Activated CD8-positive, alpha-beta memory T cell treated with anti-CD3 and anti-CD28 coated beads, Interleukin-2, amount 50 U/mL, for 1 hour (primary cell): ENCODE measurements around the gene MRGPRF.

Experiments
- DNase-seq: peaks from one replicate; pipeline ENCODE4 v3.0.0-alpha.2; 2020; ENCODE audit errors: extremely low read depth

The MRGPRF gene

GRCh38 chr11:69050592-69051380 is 37.7 kb upstream of the MRGPRF start:
- DNase-seq = no peak

- no peak for DNase-seq
Measured at GRCh38 chr11:69049490-69049867, 36.4 kb upstream of the MRGPRF start.

- peak; percentile 77 for DNase-seq
Measured at GRCh38 chr11:69048694-69049489, 35.8 kb upstream of the MRGPRF start, which contains the start of gene TPCN2. TPCN2 (plus strand) TSS chr11:69048932; CDS start chr11:69048998, 66 bp downstream.

- no peak for DNase-seq
Measured at GRCh38 chr11:69048031-69048693, 35.1 kb upstream of the MRGPRF start.

- no peak for DNase-seq
Measured at GRCh38 chr11:69044111-69045013, 31.3 kb upstream of the MRGPRF start.

GRCh38 chr11:69041516-69041915 is 28.5 kb upstream of the MRGPRF start:
- DNase-seq = no peak

- DNase-seq = no peak
Measured at GRCh38 chr11:69040581-69041260, 27.7 kb upstream of the MRGPRF start.

GRCh38 chr11:69040051-69040450 is 27.0 kb upstream of the MRGPRF start:
- no peak for DNase-seq

- no peak for DNase-seq
Measured at GRCh38 chr11:69039501-69039900, 26.5 kb upstream of the MRGPRF start.

GRCh38 chr11:69037544-69037943 is 24.5 kb upstream of the MRGPRF start:
- no peak for DNase-seq

- DNase-seq = no peak
Measured at GRCh38 chr11:69037074-69037473, 24.0 kb upstream of the MRGPRF start.

GRCh38 chr11:69035946-69036340 is 22.9 kb upstream of the MRGPRF start:
- no peak for DNase-seq

GRCh38 chr11:69035150-69035945 is 22.3 kb upstream of the MRGPRF start:
- DNase-seq = no peak

GRCh38 chr11:69034123-69034867 is 21.2 kb upstream of the MRGPRF start:
- DNase-seq = no peak

- DNase-seq = no peak
Measured at GRCh38 chr11:69033431-69033830, 20.4 kb upstream of the MRGPRF start.

GRCh38 chr11:69032833-69033232 is 19.8 kb upstream of the MRGPRF start:
- no peak for DNase-seq

GRCh38 chr11:69030301-69030700 is 17.3 kb upstream of the MRGPRF start:
- DNase-seq = no peak

- no peak for DNase-seq
Measured at GRCh38 chr11:69027704-69028372, 14.8 kb upstream of the MRGPRF start.

GRCh38 chr11:69024509-69024908 is 11.5 kb upstream of the MRGPRF start:
- no peak for DNase-seq
